CD4-positive, alpha-beta memory T cell (primary cell): ENCODE results near the gene HSPA12A. TPM values are rescaled to one million over a fixed set of nuclear protein-coding genes. Genes with fewer than 3 reads are reported as not detected.

Experiments used
- CTCF ChIA-PET: fragments of 350-600 bp; sonication (Branson Sonifier 250); formaldehyde crosslinking; loops from one replicate; lab custom pipeline; 2021; ENCODE audit warnings: inconsistent platforms; ENCODE audit not compliant: partially characterized antibody; lab: Charles Lee
- POLR2A ChIA-PET: fragments of 350-600 bp; sonication (Branson Sonifier 250); formaldehyde crosslinking; loops from one replicate; lab custom pipeline; 2021; ENCODE audit not compliant: partially characterized antibody; lab: Charles Lee
- DNase-seq, 5 donors: peaks; one replicate each; pipeline versions ENCODE4 v3.0.0 to v3.0.0-alpha.2; 2020 to 2022; ENCODE audit warnings: mixed read lengths in 1 of 5
- H3K27ac ChIP-seq: one replicate; pipeline ENCODE4 v1.7.0; 2013; ENCODE audit warnings: low read depth, low read length
- H3K27me3 ChIP-seq: 2 replicates; pipeline ENCODE4 v1.7.0; 2013; ENCODE audit warnings: mild to moderate bottlenecking, low read length, moderate library complexity; ENCODE audit not compliant: insufficient read depth
- H3K36me3 ChIP-seq: 2 replicates; pipeline ENCODE4 v1.7.0; 2013; ENCODE audit warnings: mild to moderate bottlenecking, low read length, moderate library complexity; ENCODE audit not compliant: insufficient read depth
- H3K4me1 ChIP-seq: 2 replicates; pipeline ENCODE4 v1.7.0; 2013; ENCODE audit warnings: mild to moderate bottlenecking, low read length, moderate library complexity; ENCODE audit not compliant: insufficient read depth
- H3K4me3 ChIP-seq, 2 donors: one replicate each; pipeline ENCODE4 v1.7.0; 2013; ENCODE audit warnings: low read length in 2 of 2, mild to moderate bottlenecking in 1 of 2
- H3K9me3 ChIP-seq, 2 donors: one replicate each; pipeline ENCODE4 v1.7.0; 2013; ENCODE audit warnings: low read length in 2 of 2, control low read depth in 1 of 2; ENCODE audit not compliant: control insufficient read depth in 1 of 2
- H3K27ac Mint-ChIP-seq, 7 donors: one replicate each; pipeline ENCODE4 v1.8.0; 2020 to 2021; ENCODE audit warnings: mixed read lengths in 7 of 7, mild to moderate bottlenecking in 6 of 7, inconsistent platforms in 3 of 7, moderate library complexity in 3 of 7
- H3K27me3 Mint-ChIP-seq, 2 donors: one replicate each; pipeline ENCODE4 v1.8.0; 2020 to 2021; ENCODE audit warnings: mixed read lengths in 2 of 2
- H3K36me3 Mint-ChIP-seq, 2 donors: one replicate each; pipeline ENCODE4 v1.8.0; 2020 to 2021; ENCODE audit warnings: mixed read lengths in 2 of 2, inconsistent platforms in 1 of 2, mild to moderate bottlenecking in 1 of 2
- H3K4me1 Mint-ChIP-seq, 4 donors: one replicate each; pipeline ENCODE4 v1.8.0; 2020 to 2021; ENCODE audit warnings: mixed read lengths in 4 of 4, mild to moderate bottlenecking in 1 of 4
- H3K4me3 Mint-ChIP-seq, 8 donors: one replicate each; pipeline ENCODE4 v1.8.0; 2020 to 2021; ENCODE audit warnings: mixed read lengths in 8 of 8, mild to moderate bottlenecking in 7 of 8, moderate library complexity in 6 of 8, inconsistent platforms in 3 of 8
- H3K9me3 Mint-ChIP-seq, 8 donors: one replicate each; pipeline ENCODE4 v1.8.0; 2020 to 2021; ENCODE audit warnings: mixed read lengths in 8 of 8, mild to moderate bottlenecking in 5 of 8, inconsistent platforms in 3 of 8, moderate library complexity in 1 of 8
- intact Hi-C: fragments of 100-400 bp; cut with micrococcal nuclease; formaldehyde crosslinking; loops from one replicate; pipeline ENCODE4 v1.15.1; 2023
- polyA plus RNA-seq, 2 donors: library from polyadenylated mRNA; unstranded; fragments of 300-500 nt; fragmentation: Illumina TruSeq; gene quantifications; one replicate each; pipeline ENCODE4 v1.2.3, GENCODE V29; 2021
- total RNA-seq, 2 experiments: library from RNA; stranded (reverse); gene quantifications; one replicate each; pipeline ENCODE4 v1.2.3, GENCODE V29; 2021

HSPA12A gene
- total and polyA plus RNA-seq, 4 experiments from 2014 or later, result 0.14 to 0.64 (median 0.36) TPM; not detected in 1

- no peak overlapping the region for H3K4me3 Mint-ChIP-seq
- H3K27me3 ChIP-seq, result peaks cover 5% of the 10 kb centered on the region
- no peaks in the 10 kb centered on the region for H3K36me3 ChIP-seq
- no peak for DNase-seq
- no peaks in the 10 kb centered on the region for H3K4me1 ChIP-seq
- no peak overlapping the region for H3K4me3 ChIP-seq
- H3K9me3 Mint-ChIP-seq, result peaks cover 0 to 5% (median 2%) of the 10 kb centered on the region in 8 donors
- no peaks in the 10 kb centered on the region for H3K4me1 Mint-ChIP-seq
- CTCF ChIA-PET, result interaction anchor here (1.0 kb wide), 1 partner anchor 83 kb away, joined by 5 read pairs; no protein-coding TSS in a partner anchor
- no peak overlapping the region for H3K27ac ChIP-seq
- intact Hi-C loops, result loop anchor here (1.0 kb wide), 1 partner anchor 83 kb away; no protein-coding TSS in a partner anchor
- no peaks in the 10 kb centered on the region for H3K36me3 Mint-ChIP-seq
- no peaks in the 10 kb centered on the region for H3K9me3 ChIP-seq
- H3K27ac Mint-ChIP-seq, result no peak overlapping the region
- POLR2A ChIA-PET, result no interaction called here
- H3K27me3 Mint-ChIP-seq, result peaks cover 24 to 30% of the 10 kb centered on the region in 2 donors
Observed at GRCh38 chr10:116764979-116765378, 22.6 kb upstream of the HSPA12A start.

- Histone ChIP-seq H3K36me3 (no peaks in the 10 kb centered on the region), H3K27ac (no peak overlapping the region), H3K4me3 (no peak overlapping the region), H3K4me1 (no peaks in the 10 kb centered on the region), H3K27me3 (peaks cover 5% of the 10 kb centered on the region), H3K9me3 (no peaks in the 10 kb centered on the region)
- H3K4me3 Mint-ChIP-seq, result no peak overlapping the region
- CTCF ChIA-PET, result interaction anchor here (1.0 to 1.8 kb wide), 4 partner anchors 23 to 82 kb away, joined by 5 to 7 read pairs (median 6); no protein-coding TSS in a partner anchor
- peaks cover 0 to 12% (median 2%) of the 10 kb centered on the region in 8 donors for H3K9me3 Mint-ChIP-seq
- peak overlapping the region in 1 of 7 donors; percentile 68 for H3K27ac Mint-ChIP-seq
- intact Hi-C loops, result no loop called here
- POLR2A ChIA-PET, result no interaction called here
- no peak for DNase-seq
- H3K4me1 Mint-ChIP-seq, result no peaks in the 10 kb centered on the region
- peaks cover 22% of the 10 kb centered on the region in 2 donors for H3K27me3 Mint-ChIP-seq
- no peaks in the 10 kb centered on the region for H3K36me3 Mint-ChIP-seq
Observed at GRCh38 chr10:116763440-116763839, 21.1 kb upstream of the HSPA12A start.

- H3K27ac Mint-ChIP-seq, result no peak overlapping the region
- ChIA-PET POLR2A (no interaction called here), CTCF (no interaction called here)
- no peaks in the 10 kb centered on the region for H3K36me3 ChIP-seq
- H3K27me3 ChIP-seq, result no peaks in the 10 kb centered on the region
- H3K27me3 Mint-ChIP-seq, result peaks cover 15 to 16% of the 10 kb centered on the region in 2 donors
- DNase-seq, result no peak
- H3K36me3 Mint-ChIP-seq, result no peaks in the 10 kb centered on the region
- no peaks in the 10 kb centered on the region for H3K9me3 ChIP-seq
- H3K4me3 Mint-ChIP-seq, result no peak overlapping the region
- no peaks in the 10 kb centered on the region for H3K4me1 ChIP-seq
- no peak overlapping the region for H3K27ac ChIP-seq
- intact Hi-C loops, result no loop called here
- H3K4me3 ChIP-seq, result no peak overlapping the region
- H3K9me3 Mint-ChIP-seq, result peaks cover 0 to 12% (median 2%) of the 10 kb centered on the region in 8 donors
- no peaks in the 10 kb centered on the region for H3K4me1 Mint-ChIP-seq
Observed at GRCh38 chr10:116761883-116762282, 19.5 kb upstream of the HSPA12A start.

- H3K27me3 Mint-ChIP-seq, result peaks cover 13 to 14% of the 10 kb centered on the region in 2 donors
- no peak overlapping the region for H3K4me3 ChIP-seq
- CTCF ChIA-PET, result interaction anchor here (1.1 kb wide), 1 partner anchor 76 kb away, joined by 3 read pairs; no protein-coding TSS in a partner anchor
- H3K4me1 ChIP-seq, result no peaks in the 10 kb centered on the region
- no peaks in the 10 kb centered on the region for H3K27me3 ChIP-seq
- intact Hi-C loops, result no loop called here
- no peaks in the 10 kb centered on the region for H3K9me3 ChIP-seq
- no peaks in the 10 kb centered on the region for H3K36me3 Mint-ChIP-seq
- H3K27ac Mint-ChIP-seq, result no peak overlapping the region
- H3K9me3 Mint-ChIP-seq, result peaks cover 0 to 12% (median 2%) of the 10 kb centered on the region in 8 donors
- POLR2A ChIA-PET, result no interaction called here
- no peak overlapping the region for H3K4me3 Mint-ChIP-seq
- no peaks in the 10 kb centered on the region for H3K36me3 ChIP-seq
- no peaks in the 10 kb centered on the region for H3K4me1 Mint-ChIP-seq
- no peak overlapping the region for H3K27ac ChIP-seq
- DNase-seq, result no peak
Observed at GRCh38 chr10:116760919-116761318, 18.6 kb upstream of the HSPA12A start.

GRCh38 chr10:116757246-116757645 lies 14.9 kb upstream of the HSPA12A start:
- Mint-ChIP-seq H3K27me3 (peaks cover 4% of the 10 kb centered on the region in 2 donors), H3K36me3 (no peaks in the 10 kb centered on the region), H3K4me3 (no peak overlapping the region), H3K27ac (no peak overlapping the region), H3K4me1 (no peaks in the 10 kb centered on the region), H3K9me3 (peaks cover 0 to 12% (median under 1%) of the 10 kb centered on the region in 8 donors)
- ChIA-PET POLR2A (no interaction called here), CTCF (no interaction called here)
- H3K27ac ChIP-seq, result no peak overlapping the region
- intact Hi-C loops, result no loop called here
- H3K27me3 ChIP-seq, result no peaks in the 10 kb centered on the region
- no peaks in the 10 kb centered on the region for H3K36me3 ChIP-seq
- no peak for DNase-seq
- no peaks in the 10 kb centered on the region for H3K9me3 ChIP-seq
- H3K4me1 ChIP-seq, result no peaks in the 10 kb centered on the region
- no peak overlapping the region for H3K4me3 ChIP-seq

GRCh38 chr10:116756277-116756676 lies 13.9 kb upstream of the HSPA12A start:
- H3K4me1 ChIP-seq, result no peaks in the 10 kb centered on the region
- H3K27ac ChIP-seq, result no peak overlapping the region
- no peaks in the 10 kb centered on the region for H3K36me3 ChIP-seq
- H3K9me3 Mint-ChIP-seq, result peaks cover 0 to 12% (median 0%) of the 10 kb centered on the region in 8 donors
- no peaks in the 10 kb centered on the region for H3K4me1 Mint-ChIP-seq
- no peaks in the 10 kb centered on the region for H3K36me3 Mint-ChIP-seq
- no peaks in the 10 kb centered on the region for H3K9me3 ChIP-seq
- H3K4me3 ChIP-seq, result no peak overlapping the region
- H3K27ac Mint-ChIP-seq, result no peak overlapping the region
- no peaks in the 10 kb centered on the region for H3K27me3 ChIP-seq
- ChIA-PET CTCF (no interaction called here), POLR2A (no interaction called here)
- no peak for DNase-seq
- H3K4me3 Mint-ChIP-seq, result no peak overlapping the region
- intact Hi-C loops, result no loop called here
- H3K27me3 Mint-ChIP-seq, result peaks cover 1 to 9% of the 10 kb centered on the region in 2 donors

- ChIA-PET CTCF (interaction anchor here (0.5 to 1.0 kb wide), 2 partner anchors 35 to 71 kb away, joined by 3 to 5 read pairs; no protein-coding TSS in a partner anchor), POLR2A (no interaction called here)
- DNase-seq, result no peak
- Histone ChIP-seq H3K27ac (no peak overlapping the region), H3K36me3 (no peaks in the 10 kb centered on the region), H3K4me1 (no peaks in the 10 kb centered on the region), H3K27me3 (no peaks in the 10 kb centered on the region), H3K9me3 (no peaks in the 10 kb centered on the region), H3K4me3 (no peak overlapping the region)
- no peak overlapping the region for H3K4me3 Mint-ChIP-seq
- intact Hi-C loops, result no loop called here
- H3K9me3 Mint-ChIP-seq, result peaks cover 0 to 4% (median 0%) of the 10 kb centered on the region in 8 donors
- H3K4me1 Mint-ChIP-seq, result no peaks in the 10 kb centered on the region
- H3K27ac Mint-ChIP-seq, result no peak overlapping the region
- no peaks in the 10 kb centered on the region for H3K36me3 Mint-ChIP-seq
- H3K27me3 Mint-ChIP-seq, result peaks cover 8 to 20% of the 10 kb centered on the region in 2 donors
Observed at GRCh38 chr10:116753759-116754158, 11.4 kb upstream of the HSPA12A start.
